MM.1S (cell line): ENCODE data around the gene MTSS2.

Source experiments
- DNase-seq: peaks from one replicate; pipeline ENCODE4 v3.0.0-alpha.2; 2015
- H2AFZ ChIP-seq: fragments of 300-600 bp; sonication (generic); 2 replicates; pipeline ENCODE4 v1.6.0; 2016; ENCODE audit warnings: antibody characterized with exemption, low read length
- H3F3A ChIP-seq: fragments of 300-600 bp; sonication (generic); 2 replicates; pipeline ENCODE4 v1.6.1; 2016; ENCODE audit warnings: mild to moderate bottlenecking, antibody characterized with exemption, low read length, moderate library complexity, mixed read lengths; ENCODE audit not compliant: insufficient read depth
- H3K27ac ChIP-seq: fragments of 300-600 bp; sonication (generic); 2 replicates; pipeline ENCODE4 v1.5.1; 2016; ENCODE audit warnings: mild to moderate bottlenecking, low read length
- H3K27me3 ChIP-seq: fragments of 300-600 bp; sonication (generic); replicated peaks from 2 replicates; pipeline ENCODE4 v1.6.0; 2016; ENCODE audit warnings: low read length; ENCODE audit not compliant: insufficient read depth
- H3K36me3 ChIP-seq: fragments of 300-600 bp; sonication (generic); replicated peaks from 2 replicates; pipeline ENCODE4 v1.6.1; 2016; ENCODE audit warnings: mild to moderate bottlenecking, low read length, mixed read lengths; ENCODE audit not compliant: insufficient read depth
- H3K4me1 ChIP-seq: fragments of 300-600 bp; sonication (generic); 2 replicates; pipeline ENCODE4 v1.6.1; 2016; ENCODE audit warnings: low read length, mixed read lengths
- H3K4me2 ChIP-seq: fragments of 300-600 bp; sonication (generic); 2 replicates; pipeline ENCODE4 v1.6.0; 2016; ENCODE audit warnings: low read depth, low read length
- H3K4me3 ChIP-seq: fragments of 300-600 bp; sonication (generic); 2 replicates; pipeline ENCODE4 v1.5.1; 2016; ENCODE audit warnings: low read length, mixed read lengths
- H3K79me2 ChIP-seq: fragments of 300-600 bp; sonication (generic); 2 replicates; pipeline ENCODE4 v1.6.1; 2016; ENCODE audit warnings: mixed run types, low read length, mixed read lengths
- H3K9ac ChIP-seq: fragments of 300-600 bp; sonication (generic); 2 replicates; pipeline ENCODE4 v1.6.1; 2016; ENCODE audit warnings: low read length, mixed read lengths
- H3K9me2 ChIP-seq: fragments of 300-600 bp; sonication (generic); replicated peaks from 2 replicates; pipeline ENCODE4 v1.6.1; 2016; ENCODE audit warnings: mild to moderate bottlenecking, low read length, mixed read lengths; ENCODE audit not compliant: insufficient read depth
- H3K9me3 ChIP-seq: fragments of 300-600 bp; sonication (generic); replicated peaks from 2 replicates; pipeline ENCODE4 v1.6.1; 2016; ENCODE audit warnings: mild to moderate bottlenecking, low read length, mixed read lengths; ENCODE audit not compliant: insufficient read depth
- H4K20me1 ChIP-seq: fragments of 300-600 bp; sonication (generic); 2 replicates; pipeline ENCODE4 v1.6.1; 2016; ENCODE audit warnings: mild to moderate bottlenecking, low read length, moderate library complexity, mixed read lengths; ENCODE audit not compliant: insufficient read depth
- EZH2 ChIP-seq: fragments of 300-600 bp; sonication (generic); optimal IDR thresholded peaks from 2 replicates; pipeline ENCODE3; 2017; ENCODE audit warnings: low read depth, mild to moderate bottlenecking, antibody characterized with exemption, low read length, mixed read lengths
- EZH2phosphoT487 ChIP-seq: fragments of 300-600 bp; sonication (generic); IDR thresholded peaks from 2 replicates; pipeline ENCODE4 v1.6.1; 2018; ENCODE audit warnings: antibody characterized with exemption, low read length
- TF ChIP-seq, protein P1 (sequence below): fragments of 300-600 bp; sonication (generic); IDR thresholded peaks from 2 replicates; pipeline ENCODE4 v1.5.1; 2016; ENCODE audit warnings: antibody characterized with exemption, low read length, mixed read lengths

Gene MTSS2

DNA sequence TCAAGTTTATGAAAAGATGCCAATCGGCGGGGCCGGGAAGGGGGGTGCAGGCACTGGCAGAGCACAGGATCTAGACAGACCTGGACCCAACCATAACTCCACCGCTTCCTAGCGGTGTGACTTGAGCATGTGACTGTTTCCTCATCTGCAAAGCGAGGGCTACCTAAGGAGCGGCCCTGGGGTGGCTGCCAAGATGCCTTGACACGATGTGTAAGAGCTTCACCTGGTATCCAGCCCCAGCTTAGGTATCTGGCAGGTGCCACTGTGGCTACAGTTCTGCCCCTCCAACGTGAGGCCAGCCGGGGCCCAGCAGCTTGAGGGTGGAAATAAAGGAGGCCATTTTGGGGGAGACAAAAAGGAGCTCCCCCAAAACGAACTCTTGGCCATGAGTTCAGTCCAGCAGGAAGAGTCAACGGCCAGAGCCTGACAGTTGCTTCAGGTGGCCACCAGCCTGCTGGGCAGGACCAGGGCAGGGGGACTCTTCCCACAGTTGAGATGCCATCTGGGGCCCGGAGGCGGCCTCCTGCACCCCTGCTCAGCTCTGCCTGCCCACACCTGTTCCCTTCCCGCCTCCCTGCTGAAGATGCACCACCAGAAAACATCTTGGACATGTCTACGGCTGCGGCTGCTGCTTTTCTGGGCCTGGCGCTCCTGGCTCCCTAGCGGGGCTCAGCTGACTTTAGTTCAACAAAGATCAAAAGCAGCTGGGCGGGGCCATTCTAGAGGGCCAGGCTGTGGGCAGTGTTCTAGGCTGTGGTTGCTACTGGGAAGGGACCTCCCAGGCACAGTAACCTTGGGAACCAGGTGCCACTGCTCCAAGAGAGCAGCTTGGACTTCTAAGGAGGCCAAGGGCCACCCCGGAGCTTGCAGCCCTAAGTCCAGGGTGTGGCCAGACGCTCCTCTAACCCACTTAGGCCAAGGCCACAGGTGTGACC lies 3.4 kb upstream of the MTSS2 start:
- no peaks in the 10 kb centered on the region for H3K36me3 ChIP-seq
- no peak overlapping the region for H3K4me2 ChIP-seq
- H3K9me2 ChIP-seq, result no peaks in the 10 kb centered on the region
- H3K9me3 ChIP-seq, result no peaks in the 10 kb centered on the region
- no peak overlapping the region for H3K9ac ChIP-seq
- no peak overlapping the region for H2AFZ ChIP-seq
- H3K4me1 ChIP-seq, result no peaks in the 10 kb centered on the region
- no peak overlapping the region for H3K4me3 ChIP-seq
- no peak for DNase-seq
- no peak overlapping the region for H3K27ac ChIP-seq
- H3F3A ChIP-seq, result peaks cover 3% of the 10 kb centered on the region; the same call in 1 of the 2 replicates
- H4K20me1 ChIP-seq, result no peaks in the 10 kb centered on the region
- TF ChIP-seq EZH2phosphoT487, result no peak
- no peak for TF ChIP-seq EZH2
- H3K79me2 ChIP-seq, result no peaks in the 10 kb centered on the region
- no peaks in the 10 kb centered on the region; the same call in 1 of the 2 replicates for H3K27me3 ChIP-seq

DNA sequence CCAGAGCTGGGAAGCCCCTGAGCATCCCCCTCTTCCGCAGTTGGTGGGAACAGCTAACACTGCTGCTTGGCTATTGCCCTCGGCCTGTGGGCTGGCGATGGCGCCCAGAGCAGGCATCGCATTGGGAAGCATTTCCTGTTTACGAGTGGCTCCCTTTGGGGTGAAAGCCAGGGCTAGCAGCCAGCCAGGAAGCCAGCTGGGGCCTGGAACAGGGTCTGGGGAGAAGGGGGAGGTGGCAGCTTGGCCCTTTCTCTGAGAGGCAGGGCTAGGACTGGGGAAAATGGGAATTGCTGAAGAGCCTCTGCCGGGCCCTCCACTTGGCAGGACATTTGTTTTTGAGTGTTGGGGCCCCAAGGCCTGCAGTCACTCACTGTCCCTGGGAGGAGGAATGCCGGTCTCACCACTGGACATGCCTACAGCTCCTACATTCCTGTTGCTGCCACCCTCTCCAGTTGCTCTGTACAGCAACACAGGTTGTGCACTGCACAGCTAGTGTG lies 2.4 kb upstream of the MTSS2 start:
- no peak for DNase-seq
- Histone ChIP-seq H2AFZ (no peak overlapping the region), H3K4me3 (no peak overlapping the region), H3K9me2 (no peaks in the 10 kb centered on the region), H3K79me2 (no peaks in the 10 kb centered on the region), H4K20me1 (no peaks in the 10 kb centered on the region), H3F3A (peaks cover 3% of the 10 kb centered on the region; the same call in 1 of the 2 replicates), H3K4me2 (no peak overlapping the region), H3K9me3 (no peaks in the 10 kb centered on the region), H3K27me3 (no peaks in the 10 kb centered on the region; the same call in 1 of the 2 replicates), H3K4me1 (no peaks in the 10 kb centered on the region), H3K9ac (no peak overlapping the region), H3K27ac (no peak overlapping the region), H3K36me3 (no peaks in the 10 kb centered on the region)
- TF ChIP-seq EZH2phosphoT487 (no peak), EZH2 (no peak)
- TF ChIP-seq, protein P1, sequence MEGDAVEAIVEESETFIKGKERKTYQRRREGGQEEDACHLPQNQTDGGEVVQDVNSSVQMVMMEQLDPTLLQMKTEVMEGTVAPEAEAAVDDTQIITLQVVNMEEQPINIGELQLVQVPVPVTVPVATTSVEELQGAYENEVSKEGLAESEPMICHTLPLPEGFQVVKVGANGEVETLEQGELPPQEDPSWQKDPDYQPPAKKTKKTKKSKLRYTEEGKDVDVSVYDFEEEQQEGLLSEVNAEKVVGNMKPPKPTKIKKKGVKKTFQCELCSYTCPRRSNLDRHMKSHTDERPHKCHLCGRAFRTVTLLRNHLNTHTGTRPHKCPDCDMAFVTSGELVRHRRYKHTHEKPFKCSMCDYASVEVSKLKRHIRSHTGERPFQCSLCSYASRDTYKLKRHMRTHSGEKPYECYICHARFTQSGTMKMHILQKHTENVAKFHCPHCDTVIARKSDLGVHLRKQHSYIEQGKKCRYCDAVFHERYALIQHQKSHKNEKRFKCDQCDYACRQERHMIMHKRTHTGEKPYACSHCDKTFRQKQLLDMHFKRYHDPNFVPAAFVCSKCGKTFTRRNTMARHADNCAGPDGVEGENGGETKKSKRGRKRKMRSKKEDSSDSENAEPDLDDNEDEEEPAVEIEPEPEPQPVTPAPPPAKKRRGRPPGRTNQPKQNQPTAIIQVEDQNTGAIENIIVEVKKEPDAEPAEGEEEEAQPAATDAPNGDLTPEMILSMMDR, result no peak

- H3K27me3 ChIP-seq, result no peaks in the 10 kb centered on the region; the same call in 1 of the 2 replicates
- no peak overlapping the region for H3K9ac ChIP-seq
- peaks cover 3% of the 10 kb centered on the region; the same call in 1 of the 2 replicates for H3F3A ChIP-seq
- no peak overlapping the region for H2AFZ ChIP-seq
- no peak for TF ChIP-seq EZH2phosphoT487
- no peak for TF ChIP-seq EZH2
- TF ChIP-seq, protein P1, result no peak
- H3K4me2 ChIP-seq, result no peak overlapping the region
- H3K79me2 ChIP-seq, result no peaks in the 10 kb centered on the region
- H3K9me3 ChIP-seq, result no peaks in the 10 kb centered on the region
- no peaks in the 10 kb centered on the region for H4K20me1 ChIP-seq
- H3K4me3 ChIP-seq, result no peak overlapping the region
- H3K4me1 ChIP-seq, result no peaks in the 10 kb centered on the region
- no peaks in the 10 kb centered on the region for H3K9me2 ChIP-seq
- DNase-seq, result no peak
- H3K27ac ChIP-seq, result no peak overlapping the region
- H3K36me3 ChIP-seq, result no peaks in the 10 kb centered on the region
Measured at GRCh38 chr16:70687671-70688245, 1.9 kb upstream of the MTSS2 start.
